OCI-LY1 (cell line): Measurements from ENCODE around the gene UACA.

ENCODE experiments used
- H2AFZ ChIP-seq: fragments of 200-600 bp; sonication (generic), shearing (Covaris generic); 2 replicates; pipeline ENCODE4 v1.6.0; 2014; ENCODE audit warnings: antibody characterized with exemption, mild to moderate bottlenecking, low read length
- H3F3A ChIP-seq: fragments of 200-600 bp; sonication (generic), shearing (Covaris generic); 2 replicates; pipeline ENCODE4 v1.6.0; 2014; ENCODE audit warnings: mild to moderate bottlenecking, antibody characterized with exemption, low read length, moderate library complexity; ENCODE audit not compliant: insufficient read depth
- H3K27ac ChIP-seq: fragments of 200-600 bp; sonication (generic); 2 replicates; pipeline ENCODE4 v1.5.1; 2014; ENCODE audit warnings: low read length, mixed run types, mild to moderate bottlenecking, low read depth; ENCODE audit not compliant: poor library complexity, severe bottlenecking
- H3K27me3 ChIP-seq: fragments of 200-600 bp; sonication (generic); 2 replicates; pipeline ENCODE4 v1.6.0; 2014; ENCODE audit warnings: antibody characterized with exemption, mild to moderate bottlenecking, low read length, moderate library complexity; ENCODE audit not compliant: insufficient read depth
- H3K36me3 ChIP-seq: fragments of 200-600 bp; sonication (generic); 2 replicates; pipeline ENCODE4 v1.6.1; 2014; ENCODE audit warnings: mild to moderate bottlenecking, antibody characterized with exemption, low read length, moderate library complexity, mixed read lengths; ENCODE audit not compliant: insufficient read depth
- H3K4me1 ChIP-seq: fragments of 200-600 bp; sonication (generic); 2 replicates; pipeline ENCODE4 v1.5.1; 2014; ENCODE audit warnings: mild to moderate bottlenecking, low read length, moderate library complexity; ENCODE audit not compliant: insufficient read depth, severe bottlenecking
- H3K4me2 ChIP-seq: fragments of 200-600 bp; sonication (generic), shearing (Covaris generic); 2 replicates; pipeline ENCODE4 v1.6.1; 2014; ENCODE audit warnings: low read length
- H3K4me3 ChIP-seq: fragments of 200-600 bp; sonication (generic); 2 replicates; pipeline ENCODE4 v1.5.1; 2014; ENCODE audit warnings: low read length, low read depth, mild to moderate bottlenecking, mixed read lengths; ENCODE audit not compliant: poor library complexity, severe bottlenecking
- H3K79me2 ChIP-seq: fragments of 200-600 bp; shearing (Covaris generic); 2 replicates; pipeline ENCODE4 v1.6.1; 2016; ENCODE audit warnings: mixed run types, low read length, mixed read lengths; ENCODE audit not compliant: insufficient read depth
- H3K9ac ChIP-seq: fragments of 200-600 bp; sonication (generic), shearing (Covaris generic); 2 replicates; pipeline ENCODE4 v1.6.1; 2014; ENCODE audit warnings: mild to moderate bottlenecking, low read length, mixed read lengths
- H3K9me2 ChIP-seq: fragments of 200-600 bp; sonication (generic), shearing (Covaris generic); 2 replicates; pipeline ENCODE4 v1.6.1; 2014; ENCODE audit warnings: low read depth, mild to moderate bottlenecking, low read length, mixed read lengths
- H3K9me3 ChIP-seq: fragments of 200-600 bp; shearing (Covaris generic); 2 replicates; pipeline ENCODE4 v1.6.1; 2014; ENCODE audit warnings: low read length, mixed read lengths
- H4K20me1 ChIP-seq: fragments of 200-600 bp; sonication (generic), shearing (Covaris generic); 2 replicates; pipeline ENCODE4 v1.6.0; 2016; ENCODE audit warnings: mild to moderate bottlenecking, low read length; ENCODE audit not compliant: insufficient read depth
- CTCF ChIP-seq: fragments of 200-600 bp; sonication (generic), shearing (Covaris generic); IDR thresholded peaks from 2 replicates; pipeline ENCODE4 v1.5.1; 2017; ENCODE audit warnings: mild to moderate bottlenecking, antibody characterized with exemption, low read length, moderate library complexity, mixed read lengths
- EZH2 ChIP-seq: fragments of 200-600 bp; sonication (generic), shearing (Covaris generic); IDR thresholded peaks from 2 replicates; pipeline ENCODE4 v1.8.0; 2017; ENCODE audit warnings: borderline replicate concordance, mixed run types, mild to moderate bottlenecking, antibody characterized with exemption, low read length, moderate library complexity, mixed read lengths

Gene UACA

GRCh38 chr15:70672081-70672480 lies 91.3 kb downstream of the UACA start:
- Histone ChIP-seq H3K9ac (no peak overlapping the region), H3F3A (no peaks in the 10 kb centered on the region), H2AFZ (no peak overlapping the region), H3K4me2 (no peak overlapping the region), H3K9me3 (no peaks in the 10 kb centered on the region), H3K79me2 (no peaks in the 10 kb centered on the region), H3K4me3 (no peak overlapping the region), H3K27ac (no peak overlapping the region), H3K9me2 (no peaks in the 10 kb centered on the region), H3K4me1 (no peaks in the 10 kb centered on the region), H4K20me1 (no peaks in the 10 kb centered on the region), H3K27me3 (no peaks in the 10 kb centered on the region), H3K36me3 (no peaks in the 10 kb centered on the region)
- no peak for TF ChIP-seq EZH2
- no peak for TF ChIP-seq CTCF

DNA sequence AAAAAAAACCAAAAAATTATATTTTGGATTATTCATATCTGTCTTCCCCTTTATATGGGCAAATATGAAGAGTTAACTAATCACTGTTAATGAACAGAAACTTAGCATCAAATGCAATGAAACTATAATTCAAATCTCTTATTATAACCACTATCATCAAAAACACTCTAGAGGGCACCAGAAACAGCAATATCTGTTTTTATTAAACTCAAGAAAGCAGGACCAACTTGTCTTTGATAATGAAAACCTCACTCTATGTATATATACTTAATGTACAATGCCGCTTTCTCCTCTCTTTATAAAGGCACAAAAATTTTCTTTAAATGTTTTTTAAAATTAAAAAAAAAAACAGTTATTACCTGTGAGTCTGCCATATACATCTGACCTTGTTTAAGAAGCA lies 92.7 kb downstream of the UACA start:
- H3K79me2 ChIP-seq: no peaks in the 10 kb centered on the region
- H2AFZ ChIP-seq: no peak overlapping the region
- H4K20me1 ChIP-seq: no peaks in the 10 kb centered on the region
- H3K9me2 ChIP-seq: no peaks in the 10 kb centered on the region
- no peaks in the 10 kb centered on the region for H3K27me3 ChIP-seq
- H3K36me3 ChIP-seq: no peaks in the 10 kb centered on the region
- H3K4me2 ChIP-seq: no peak overlapping the region
- TF ChIP-seq EZH2: no peak
- 0 out of 2 replicates have a peak, but pooled peaks have one; percentile 9 for TF ChIP-seq CTCF
- no peaks in the 10 kb centered on the region for H3K9me3 ChIP-seq
- no peak overlapping the region for H3K27ac ChIP-seq
- H3K9ac ChIP-seq: no peak overlapping the region
- H3F3A ChIP-seq: no peaks in the 10 kb centered on the region
- no peaks in the 10 kb centered on the region for H3K4me1 ChIP-seq
- H3K4me3 ChIP-seq: no peak overlapping the region

GRCh38 chr15:70669966-70670658 lies 93.2 kb downstream of the UACA start:
- Histone ChIP-seq H3K9me2 (no peaks in the 10 kb centered on the region), H3F3A (no peaks in the 10 kb centered on the region), H3K27me3 (no peaks in the 10 kb centered on the region), H3K4me3 (no peak overlapping the region), H3K4me2 (no peak overlapping the region), H3K9ac (no peak overlapping the region), H2AFZ (no peak overlapping the region), H3K9me3 (no peaks in the 10 kb centered on the region), H3K79me2 (no peaks in the 10 kb centered on the region), H3K27ac (no peak overlapping the region), H3K4me1 (no peaks in the 10 kb centered on the region), H4K20me1 (no peaks in the 10 kb centered on the region), H3K36me3 (no peaks in the 10 kb centered on the region)
- TF ChIP-seq CTCF: no peak
- no peak for TF ChIP-seq EZH2
